ENCODE results near the gene CTDSP2.
A peak's percentile ranks its signal among the peaks of the same experiment; 100 is the strongest.
"Not testable (repeated sequence)": the region's sequence is repeated elsewhere in the genome, so short reads cannot be mapped to it uniquely, and the experiment has no call there.

Gene CTDSP2

DNA sequence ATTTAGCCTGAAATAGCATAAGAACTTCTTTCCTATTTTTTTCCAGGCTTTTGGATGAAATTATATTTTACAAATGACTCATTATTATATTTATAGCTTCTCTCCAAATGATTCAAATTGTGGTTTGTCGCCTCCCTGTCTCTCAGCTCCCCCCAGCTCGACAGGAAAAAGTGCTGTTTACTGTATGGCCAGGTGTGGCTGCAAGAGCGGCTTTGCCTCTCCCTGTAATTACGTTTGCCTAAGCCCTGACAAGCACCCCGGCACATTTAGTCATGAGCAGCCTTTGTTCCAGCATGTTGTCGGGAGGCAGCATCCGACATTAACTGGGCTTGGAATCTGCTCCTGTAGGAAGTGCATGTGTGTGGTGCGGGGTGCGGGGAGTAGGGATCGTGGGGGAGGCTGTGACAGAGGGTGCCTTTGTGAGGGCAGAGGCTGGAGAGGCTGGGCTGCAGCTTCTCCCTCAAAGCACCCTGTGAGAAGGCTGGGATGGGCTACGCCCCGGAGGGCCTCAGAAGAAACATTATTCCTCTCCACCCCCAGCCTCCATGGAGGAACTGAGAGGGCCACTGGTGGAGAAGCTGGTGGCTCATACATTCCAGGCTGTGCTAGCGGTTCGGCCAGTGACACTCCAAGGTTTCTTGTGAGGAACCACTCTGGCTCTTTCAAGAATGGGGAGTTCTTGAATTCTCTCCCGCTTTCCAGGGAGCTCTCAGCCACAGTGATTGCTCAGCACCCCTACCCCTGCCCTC lies 42.1 kb upstream of the CTDSP2 start:
- Histone ChIP-seq H3K56ac (ENCODE audit: low read length) (peak overlapping the region; percentile 90), H3K18ac (ENCODE audit: low read length) (no peak overlapping the region), H2BK120ac (ENCODE audit: low read depth, low read length) (no peak overlapping the region), H4K5ac (ENCODE audit: low read length) (no peak overlapping the region), H3K4me3 (ENCODE audit: low read length) (no peak overlapping the region), H3K36me3 (ENCODE audit: control insufficient read depth, insufficient read depth, low read length) (no peaks in the 10 kb centered on the region), H3K4me2 (ENCODE audit: low read length) (peak overlapping the region; percentile 19), H3K79me1 (ENCODE audit: low read length) (no peaks in the 10 kb centered on the region), H2BK15ac (replicated peaks; ENCODE audit: low read depth) (no peak overlapping the region), H3K79me2 (ENCODE audit: control insufficient read depth, insufficient read depth, low read length) (no peaks in the 10 kb centered on the region), H3K27ac (ENCODE audit: low read depth, low read length) (no peak overlapping the region), H3K9ac (ENCODE audit: low read length) (peak overlapping the region; percentile 55), H4K8ac (ENCODE audit: low read depth, low read length) (no peak overlapping the region), H3K4me1 (ENCODE audit: control insufficient read depth, low read depth, low read length) (peaks cover 9% of the 10 kb centered on the region), H2AK5ac (ENCODE audit: low read length) (no peak overlapping the region), H2BK5ac (ENCODE audit: low read length) (no peak overlapping the region), H3K27me3 (ENCODE audit: insufficient read depth, low read length, poor library complexity) (no peaks in the 10 kb centered on the region), H3K23ac (ENCODE audit: low read length) (peak overlapping the region; percentile 87), H3K4ac (ENCODE audit: low read depth, low read length) (no peak overlapping the region)
- WGBS (ENCODE audit: extremely low coverage, insufficient coverage, low lambda C conversion rate): no CpG with 5 or more reads among the region's 15 CpGs
- peak; percentile 75 for DNase-seq

DNA sequence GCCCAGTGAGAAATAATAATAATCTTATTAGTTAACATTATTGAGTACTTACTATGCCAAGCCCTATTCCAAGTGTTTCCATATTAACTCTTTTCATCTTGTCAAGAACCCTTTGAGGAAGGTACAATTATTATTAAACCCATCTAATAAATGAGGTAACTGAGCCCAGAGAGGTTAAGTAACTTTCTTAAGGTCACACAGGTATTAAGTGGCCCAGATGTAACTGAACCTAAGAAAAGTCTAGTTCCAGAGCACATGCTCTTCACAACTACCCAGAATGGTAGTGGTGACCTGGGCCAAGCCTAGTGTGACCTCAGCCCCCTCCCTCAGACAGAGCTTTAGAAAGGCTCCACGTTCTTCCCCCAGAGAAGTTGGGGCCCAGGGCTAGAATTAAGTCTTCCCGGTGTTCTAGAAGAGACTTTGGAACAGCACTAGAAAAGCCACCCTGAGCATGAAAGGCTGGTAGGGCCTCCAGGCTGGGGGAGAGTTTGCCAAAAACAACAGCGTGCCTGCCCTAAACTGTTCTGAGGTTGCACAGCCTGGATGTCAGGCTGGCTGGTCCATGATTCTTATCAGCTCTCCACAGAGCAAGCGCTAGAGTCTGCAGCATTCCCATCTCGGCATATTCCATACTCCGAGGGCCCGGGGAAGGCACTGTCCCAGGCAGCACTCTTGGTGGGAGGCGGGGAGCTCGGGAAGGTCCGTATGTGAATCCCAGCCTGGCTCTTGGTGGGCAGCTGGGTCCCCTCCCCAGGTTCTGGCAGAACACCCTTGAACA lies 41.3 kb upstream of the CTDSP2 start:
- Histone ChIP-seq H3K36me3 (ENCODE audit: control insufficient read depth, insufficient read depth, low read length) (no peaks in the 10 kb centered on the region), H2BK5ac (ENCODE audit: low read length) (no peak overlapping the region), H3K9ac (ENCODE audit: low read length) (peak overlapping the region; percentile 26), H3K18ac (ENCODE audit: low read length) (no peak overlapping the region), H3K23ac (ENCODE audit: low read length) (no peak overlapping the region), H2BK120ac (ENCODE audit: low read depth, low read length) (no peak overlapping the region), H3K79me1 (ENCODE audit: low read length) (no peaks in the 10 kb centered on the region), H4K5ac (ENCODE audit: low read length) (no peak overlapping the region), H2BK15ac (replicated peaks; ENCODE audit: low read depth) (no peak overlapping the region), H3K27me3 (ENCODE audit: insufficient read depth, low read length, poor library complexity) (no peaks in the 10 kb centered on the region), H4K8ac (ENCODE audit: low read depth, low read length) (no peak overlapping the region), H2AK5ac (ENCODE audit: low read length) (no peak overlapping the region), H3K4ac (ENCODE audit: low read depth, low read length) (no peak overlapping the region), H3K56ac (ENCODE audit: low read length) (peak overlapping the region; percentile 73), H3K79me2 (ENCODE audit: control insufficient read depth, insufficient read depth, low read length) (no peaks in the 10 kb centered on the region), H3K4me1 (ENCODE audit: control insufficient read depth, low read depth, low read length) (peaks cover 9% of the 10 kb centered on the region), H3K4me3 (ENCODE audit: low read length) (no peak overlapping the region), H3K4me2 (ENCODE audit: low read length) (peak overlapping the region; percentile 6), H3K27ac (ENCODE audit: low read depth, low read length) (no peak overlapping the region)
- peak; percentile 44 for DNase-seq
- no CpG with 5 or more reads among the region's 10 CpGs for WGBS (ENCODE audit: extremely low coverage, insufficient coverage, low lambda C conversion rate)

DNA sequence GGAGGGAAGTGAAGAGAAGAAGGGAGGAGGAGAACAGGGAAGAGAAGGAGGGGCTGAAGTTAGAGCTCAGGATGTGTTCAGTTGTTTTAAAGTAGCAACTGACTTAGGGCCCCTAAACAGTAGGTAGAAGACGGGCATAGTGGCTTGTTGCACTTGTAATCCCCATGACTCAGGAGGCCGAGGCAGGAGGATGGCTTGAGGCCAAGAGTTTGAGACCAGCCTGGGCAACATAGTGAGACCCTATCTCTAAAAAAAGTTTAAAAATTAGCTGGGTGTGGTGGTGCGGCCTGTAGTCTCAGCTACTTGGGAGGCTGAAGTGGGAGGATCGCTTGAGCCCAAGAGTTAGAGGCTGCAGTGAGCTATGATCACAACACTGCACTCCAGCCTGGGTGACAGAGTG lies 40.4 kb upstream of the CTDSP2 start:
- H2BK120ac ChIP-seq (ENCODE audit: low read depth, low read length); H3K79me1 ChIP-seq (ENCODE audit: low read length); H2BK15ac ChIP-seq (replicated peaks; ENCODE audit: low read depth); H3K79me2 ChIP-seq (ENCODE audit: control insufficient read depth, insufficient read depth, low read length); H2AK5ac ChIP-seq (ENCODE audit: low read length); H3K27ac ChIP-seq (ENCODE audit: low read depth, low read length); H3K23ac ChIP-seq (ENCODE audit: low read length); H3K4me2 ChIP-seq (ENCODE audit: low read length); H3K36me3 ChIP-seq (ENCODE audit: control insufficient read depth, insufficient read depth, low read length); H3K4ac ChIP-seq (ENCODE audit: low read depth, low read length); H3K27me3 ChIP-seq (ENCODE audit: insufficient read depth, low read length, poor library complexity); DNase-seq; H3K4me1 ChIP-seq (ENCODE audit: control insufficient read depth, low read depth, low read length); H4K5ac ChIP-seq (ENCODE audit: low read length); H3K9ac ChIP-seq (ENCODE audit: low read length); H4K8ac ChIP-seq (ENCODE audit: low read depth, low read length); H2BK5ac ChIP-seq (ENCODE audit: low read length); H3K4me3 ChIP-seq (ENCODE audit: low read length); H3K18ac ChIP-seq (ENCODE audit: low read length): not testable (repeated sequence)
- H3K56ac ChIP-seq (ENCODE audit: low read length): peak overlapping the region; percentile 42
- WGBS (ENCODE audit: extremely low coverage, insufficient coverage, low lambda C conversion rate): no CpG with 5 or more reads among the region's 4 CpGs

DNA sequence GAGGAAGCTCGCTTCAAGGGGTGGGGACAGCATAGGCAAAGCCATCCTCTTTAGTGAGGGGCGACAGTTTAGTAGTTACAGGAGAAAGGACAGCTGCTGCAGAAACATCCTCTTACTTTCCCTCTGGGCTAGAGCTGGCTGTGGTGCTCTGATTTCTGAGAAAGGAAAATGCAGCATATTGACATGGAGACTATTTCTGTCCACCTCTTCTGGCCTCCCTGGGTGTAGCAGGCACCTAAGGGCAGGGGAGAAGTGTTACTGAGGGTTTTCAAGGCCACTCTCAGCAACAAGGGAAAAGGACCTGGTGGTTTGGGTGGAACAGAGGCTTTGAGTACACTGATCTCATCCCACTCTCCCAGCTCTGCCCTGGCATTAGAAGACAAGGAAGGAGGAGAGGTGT lies 40.0 kb upstream of the CTDSP2 start:
- H2BK120ac ChIP-seq (ENCODE audit: low read depth, low read length): no peak overlapping the region
- H3K4me3 ChIP-seq (ENCODE audit: low read length): no peak overlapping the region
- no peaks in the 10 kb centered on the region for H3K79me2 ChIP-seq (ENCODE audit: control insufficient read depth, insufficient read depth, low read length)
- no peak overlapping the region for H3K9ac ChIP-seq (ENCODE audit: low read length)
- no peaks in the 10 kb centered on the region for H3K36me3 ChIP-seq (ENCODE audit: control insufficient read depth, insufficient read depth, low read length)
- H3K4ac ChIP-seq (ENCODE audit: low read depth, low read length): no peak overlapping the region
- H3K4me1 ChIP-seq (ENCODE audit: control insufficient read depth, low read depth, low read length): peaks cover 9% of the 10 kb centered on the region
- DNase-seq: no peak
- H3K27me3 ChIP-seq (ENCODE audit: insufficient read depth, low read length, poor library complexity): no peaks in the 10 kb centered on the region
- H3K56ac ChIP-seq (ENCODE audit: low read length): peak overlapping the region; percentile 42
- H3K79me1 ChIP-seq (ENCODE audit: low read length): no peaks in the 10 kb centered on the region
- no peak overlapping the region for H2BK5ac ChIP-seq (ENCODE audit: low read length)
- no peak overlapping the region for H3K23ac ChIP-seq (ENCODE audit: low read length)
- H4K5ac ChIP-seq (ENCODE audit: low read length): no peak overlapping the region
- no peak overlapping the region for H3K18ac ChIP-seq (ENCODE audit: low read length)
- no peak overlapping the region for H3K4me2 ChIP-seq (ENCODE audit: low read length)
- H2AK5ac ChIP-seq (ENCODE audit: low read length): no peak overlapping the region
- WGBS (ENCODE audit: extremely low coverage, insufficient coverage, low lambda C conversion rate): no CpG with 5 or more reads among the region's 2 CpGs
- H3K27ac ChIP-seq (ENCODE audit: low read depth, low read length): no peak overlapping the region
- no peak overlapping the region for H2BK15ac ChIP-seq (replicated peaks; ENCODE audit: low read depth)
- no peak overlapping the region for H4K8ac ChIP-seq (ENCODE audit: low read depth, low read length)

DNA sequence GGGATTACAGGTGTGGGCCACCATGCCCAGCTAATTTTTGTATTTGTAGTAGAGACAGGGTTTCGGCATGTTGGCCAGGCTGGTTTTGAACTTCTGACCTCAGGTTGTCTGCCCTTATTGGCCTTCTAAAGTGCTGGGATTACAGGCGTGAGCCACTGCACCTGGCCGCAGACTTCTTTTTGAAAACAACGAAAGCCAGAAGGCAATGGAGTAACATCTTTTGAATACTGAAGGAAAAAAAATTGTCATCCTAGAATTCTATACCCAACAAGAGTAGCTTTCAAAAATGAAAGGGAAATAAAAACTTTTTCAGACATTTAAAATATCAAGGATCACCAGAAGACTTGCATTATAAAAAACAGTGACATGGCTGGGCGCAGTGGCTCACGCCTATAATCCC lies 38.7 kb upstream of the CTDSP2 start:
- Histone ChIP-seq H3K27me3 (ENCODE audit: insufficient read depth, low read length, poor library complexity) (no peaks in the 10 kb centered on the region), H2BK120ac (ENCODE audit: low read depth, low read length) (no peak overlapping the region), H3K9ac (ENCODE audit: low read length) (no peak overlapping the region), H3K56ac (ENCODE audit: low read length) (no peak overlapping the region), H2BK5ac (ENCODE audit: low read length) (no peak overlapping the region), H4K5ac (ENCODE audit: low read length) (no peak overlapping the region), H3K79me1 (ENCODE audit: low read length) (no peaks in the 10 kb centered on the region), H3K36me3 (ENCODE audit: control insufficient read depth, insufficient read depth, low read length) (no peaks in the 10 kb centered on the region), H3K79me2 (ENCODE audit: control insufficient read depth, insufficient read depth, low read length) (no peaks in the 10 kb centered on the region), H2BK15ac (replicated peaks; ENCODE audit: low read depth) (no peak overlapping the region), H3K23ac (ENCODE audit: low read length) (no peak overlapping the region), H3K27ac (ENCODE audit: low read depth, low read length) (no peak overlapping the region), H3K4me1 (ENCODE audit: control insufficient read depth, low read depth, low read length) (peaks cover 9% of the 10 kb centered on the region), H3K4me3 (ENCODE audit: low read length) (no peak overlapping the region), H2AK5ac (ENCODE audit: low read length) (no peak overlapping the region), H3K18ac (ENCODE audit: low read length) (no peak overlapping the region), H4K8ac (ENCODE audit: low read depth, low read length) (no peak overlapping the region), H3K4ac (ENCODE audit: low read depth, low read length) (no peak overlapping the region), H3K4me2 (ENCODE audit: low read length) (no peak overlapping the region)
- no CpG with 5 or more reads among the region's 6 CpGs for WGBS (ENCODE audit: extremely low coverage, insufficient coverage, low lambda C conversion rate)
- no peak for DNase-seq
